Activated gamma-delta T cell treated with anti-CD3 and anti-CD28 coated beads, Interleukin-2, amount 50 U/mL, for 16 hours (primary cell): ENCODE measurements around the gene PPM1G.
"Not testable (repeated sequence)": the region's sequence is repeated elsewhere in the genome, so short reads cannot be mapped to it uniquely, and the experiment has no call there.

ENCODE experiments used
- DNase-seq: peaks from one replicate; pipeline ENCODE4 v3.0.0-alpha.2; 2020; ENCODE audit warnings: low read depth

PPM1G gene, protein sequence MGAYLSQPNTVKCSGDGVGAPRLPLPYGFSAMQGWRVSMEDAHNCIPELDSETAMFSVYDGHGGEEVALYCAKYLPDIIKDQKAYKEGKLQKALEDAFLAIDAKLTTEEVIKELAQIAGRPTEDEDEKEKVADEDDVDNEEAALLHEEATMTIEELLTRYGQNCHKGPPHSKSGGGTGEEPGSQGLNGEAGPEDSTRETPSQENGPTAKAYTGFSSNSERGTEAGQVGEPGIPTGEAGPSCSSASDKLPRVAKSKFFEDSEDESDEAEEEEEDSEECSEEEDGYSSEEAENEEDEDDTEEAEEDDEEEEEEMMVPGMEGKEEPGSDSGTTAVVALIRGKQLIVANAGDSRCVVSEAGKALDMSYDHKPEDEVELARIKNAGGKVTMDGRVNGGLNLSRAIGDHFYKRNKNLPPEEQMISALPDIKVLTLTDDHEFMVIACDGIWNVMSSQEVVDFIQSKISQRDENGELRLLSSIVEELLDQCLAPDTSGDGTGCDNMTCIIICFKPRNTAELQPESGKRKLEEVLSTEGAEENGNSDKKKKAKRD

DNA sequence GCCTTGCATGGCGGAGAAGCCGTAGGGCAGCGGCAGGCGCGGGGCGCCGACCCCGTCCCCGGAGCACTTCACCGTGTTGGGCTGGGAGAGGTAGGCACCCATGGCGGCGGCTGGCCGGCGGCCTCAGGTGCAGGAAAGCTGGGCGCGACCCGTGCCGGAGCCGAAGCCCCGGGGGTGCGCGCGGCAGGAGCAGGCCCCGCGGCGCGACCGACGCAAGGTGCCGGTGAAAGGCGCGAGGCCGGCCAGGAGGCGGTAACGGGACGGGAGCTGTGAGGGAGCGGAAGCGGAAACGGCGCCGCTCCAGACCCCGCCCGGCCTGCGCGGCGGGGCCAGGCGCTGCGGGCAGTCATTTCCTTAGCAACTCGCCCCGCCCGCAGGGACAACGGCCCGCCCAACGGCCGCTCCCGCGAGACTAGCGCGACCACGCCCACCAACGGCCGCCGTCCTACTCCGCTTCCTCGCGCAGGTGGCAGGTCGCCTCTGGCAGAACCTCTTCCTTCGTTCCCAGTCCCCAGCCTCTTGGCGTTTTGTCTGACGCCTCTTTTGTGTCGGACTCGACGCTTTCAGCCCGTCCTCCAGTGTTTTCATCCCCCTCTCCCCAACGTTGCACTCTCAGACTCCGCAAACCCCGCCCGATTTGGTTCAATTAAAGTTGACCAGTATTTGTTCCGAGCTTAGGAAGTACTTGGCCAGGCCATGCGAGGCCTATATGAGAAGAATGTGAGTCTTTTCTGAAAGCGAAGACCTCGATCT lies at the start of gene PPM1G:
Gene PPM1G (minus strand): TSS at position 271 of the 753 bp plus-strand sequence. CDS start 169 bp downstream, at position 102.
- DNase-seq, result peak; percentile 96

DNA sequence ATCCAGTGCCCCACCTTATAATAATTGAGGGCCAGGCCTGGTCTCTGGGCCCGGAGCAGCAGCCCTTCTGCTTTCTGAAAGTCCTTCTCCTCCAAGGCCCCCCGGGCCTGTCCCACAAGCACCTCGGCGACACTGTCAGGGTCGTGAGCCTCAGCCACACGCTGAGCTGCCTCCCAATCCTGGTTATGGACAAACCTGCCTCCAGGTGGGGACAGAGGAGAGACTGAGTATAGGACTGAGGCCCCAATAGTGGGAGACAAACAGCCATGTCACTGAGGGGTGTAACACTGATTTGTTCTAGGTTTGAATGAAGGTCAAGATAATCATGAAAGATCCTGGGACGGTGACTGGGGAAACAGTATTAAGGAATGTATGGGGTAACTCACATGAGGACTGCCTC lies 44.6 kb upstream of the PPM1G start:
- no peak for DNase-seq

DNA sequence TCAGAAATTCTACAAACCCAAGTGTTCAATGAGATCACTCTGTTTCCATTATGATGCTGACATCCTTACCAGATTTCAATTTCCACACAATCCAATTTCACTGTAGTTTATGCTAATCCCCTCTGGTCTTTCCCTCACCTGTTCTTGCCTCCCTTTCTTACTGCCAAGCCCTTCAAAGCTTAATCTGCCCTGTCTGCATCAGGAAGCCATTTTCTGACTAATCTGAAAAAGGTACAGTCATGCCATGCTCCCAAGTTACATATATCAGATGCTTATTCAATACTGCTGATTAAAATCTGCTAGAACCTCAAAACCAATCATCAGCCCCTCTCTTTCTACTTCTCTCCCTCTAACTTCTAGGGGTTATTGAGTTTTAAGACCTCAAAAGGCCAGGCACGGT lies 41.7 kb upstream of the PPM1G start:
- no peak for DNase-seq

DNA sequence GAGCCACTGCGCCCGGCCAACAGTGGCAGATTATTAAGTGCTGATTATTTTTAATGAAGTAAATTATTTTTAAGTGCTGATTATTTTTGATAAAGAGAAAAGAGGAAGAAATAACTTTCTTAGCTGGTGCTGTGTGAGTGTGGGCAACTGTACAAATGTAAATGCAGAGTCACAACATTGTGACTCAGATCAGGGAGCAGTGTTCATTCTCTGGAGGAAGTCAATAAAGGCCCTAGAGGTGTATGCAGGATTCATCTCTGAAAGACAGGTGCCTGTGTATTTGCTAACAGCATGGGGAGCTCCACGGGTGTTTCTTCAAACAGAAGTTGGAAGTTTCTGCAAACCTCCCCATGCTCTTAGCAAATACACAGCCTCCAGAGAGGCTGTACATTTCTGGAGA lies 39.0 kb upstream of the PPM1G start:
- no peak for DNase-seq

DNA sequence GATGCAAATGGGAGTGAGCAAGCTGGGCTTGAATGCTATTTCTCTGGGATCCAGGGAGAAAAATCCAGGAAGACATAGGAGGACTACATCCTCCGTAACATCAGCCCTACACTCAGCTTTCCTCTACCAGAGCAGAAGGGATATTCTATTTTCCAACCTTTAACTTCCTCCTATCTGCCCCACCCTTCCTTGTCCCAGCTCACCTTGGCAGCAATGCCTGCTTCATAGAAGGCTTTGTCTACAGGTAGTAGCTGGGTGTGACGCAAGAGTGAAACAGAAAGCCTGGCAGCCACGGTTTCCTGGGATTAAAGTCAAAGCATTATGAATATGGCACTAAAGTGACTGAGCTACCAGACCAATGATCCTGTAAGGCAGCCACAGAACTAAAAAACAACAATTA lies 36.7 kb upstream of the PPM1G start:
- DNase-seq, result no peak

DNA sequence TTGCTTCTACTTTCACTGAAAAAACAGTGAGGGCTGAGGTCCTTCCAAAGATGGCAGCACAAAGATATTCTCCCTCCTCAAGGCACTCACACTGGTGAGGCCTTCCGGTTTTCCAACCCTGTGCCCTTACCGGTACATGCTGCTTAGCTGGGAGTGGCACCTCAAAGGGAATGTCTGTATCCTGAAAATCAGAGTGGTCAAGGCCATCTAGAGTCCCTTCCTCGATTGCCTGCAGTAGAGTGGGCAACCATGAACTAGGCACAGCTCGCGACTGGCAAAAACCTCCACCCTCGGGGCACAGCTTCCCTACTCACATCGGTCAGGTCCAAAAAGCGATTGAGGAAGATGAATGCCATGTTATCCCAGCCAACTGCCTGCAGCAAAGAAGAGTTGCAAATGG lies 36.2 kb upstream of the PPM1G start:
- no peak for DNase-seq

DNA sequence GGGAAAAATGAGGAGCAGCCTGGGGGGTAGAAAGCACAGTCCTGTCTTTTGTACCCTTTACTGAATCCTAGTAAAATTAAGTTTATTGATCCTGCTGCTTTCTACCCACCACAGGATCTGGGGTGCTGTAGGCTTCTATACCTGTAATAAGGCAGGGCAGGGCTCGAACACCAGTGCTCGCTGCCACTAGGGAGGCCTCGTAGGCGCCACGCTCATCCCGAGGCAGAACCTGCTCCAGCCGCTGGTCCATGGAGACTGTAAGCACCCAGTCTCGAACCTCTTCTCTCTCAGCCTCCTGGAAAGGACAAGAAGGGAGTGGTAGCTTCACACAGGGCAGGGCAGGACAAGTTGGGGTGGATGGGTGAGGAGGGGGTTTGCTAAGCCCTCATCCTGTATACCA lies 35.8 kb upstream of the PPM1G start:
- DNase-seq, result no peak

DNA sequence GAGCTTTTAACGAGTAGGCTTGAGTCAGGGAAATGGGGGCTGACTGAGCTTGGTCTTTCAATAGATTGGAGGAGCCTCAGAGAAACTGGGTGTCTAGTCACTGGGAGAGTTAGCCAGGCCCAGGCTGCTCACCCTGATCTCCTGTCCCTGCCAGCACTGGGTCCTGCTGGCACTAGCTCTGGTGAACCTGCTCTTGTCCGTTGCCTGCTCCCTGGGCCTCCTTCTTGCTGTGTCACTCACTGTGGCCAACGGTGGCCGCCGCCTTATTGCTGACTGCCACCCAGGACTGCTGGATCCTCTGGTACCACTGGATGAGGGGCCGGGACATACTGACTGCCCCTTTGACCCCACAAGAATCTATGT lies 33.5 kb upstream of the PPM1G start:
- no peak for DNase-seq

DNA sequence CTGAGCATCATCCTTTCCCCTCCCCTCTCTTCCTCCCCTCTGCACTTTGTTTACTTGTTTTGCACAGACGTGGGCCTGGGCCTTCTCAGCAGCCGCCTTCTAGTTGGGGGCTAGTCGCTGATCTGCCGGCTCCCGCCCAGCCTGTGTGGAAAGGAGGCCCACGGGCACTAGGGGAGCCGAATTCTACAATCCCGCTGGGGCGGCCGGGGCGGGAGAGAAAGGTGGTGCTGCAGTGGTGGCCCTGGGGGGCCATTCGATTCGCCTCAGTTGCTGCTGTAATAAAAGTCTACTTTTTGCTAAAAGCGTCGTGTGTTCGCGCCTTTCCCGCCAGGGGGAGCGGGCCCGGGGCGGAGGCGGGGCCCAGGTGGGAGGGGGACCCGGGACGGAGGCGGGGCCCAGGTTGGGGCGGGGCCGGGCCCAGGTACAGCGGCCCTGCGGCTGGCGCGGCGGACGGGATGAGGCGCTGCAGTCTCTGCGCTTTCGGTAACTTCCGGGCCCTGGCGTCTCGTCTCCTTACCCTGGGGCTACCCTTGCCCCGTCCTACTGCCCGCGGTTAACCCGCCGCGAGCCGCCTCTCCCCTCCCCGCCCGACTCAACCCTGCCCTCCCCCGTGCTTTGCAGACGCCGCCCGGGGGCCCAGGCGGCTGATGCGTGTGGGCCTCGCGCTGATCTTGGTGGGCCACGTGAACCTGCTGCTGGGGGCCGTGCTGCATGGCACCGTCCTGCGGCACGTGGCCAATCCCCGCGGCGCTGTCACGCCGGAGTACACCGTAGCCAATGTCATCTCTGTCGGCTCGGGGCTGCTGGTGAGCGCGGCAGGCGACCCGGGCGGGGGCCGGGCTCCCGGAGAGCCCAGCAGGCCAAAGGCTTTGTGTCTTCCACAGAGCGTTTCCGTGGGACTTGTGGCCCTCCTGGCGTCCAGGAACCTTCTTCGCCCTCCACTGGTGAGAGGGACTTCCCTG lies 32.8 kb upstream of the PPM1G start, which contains the start of gene KRTCAP3:
Gene KRTCAP3 (plus strand): TSS at position 424 of the 962 bp plus-strand sequence. CDS start 32 bp downstream, at position 456.
- DNase-seq, result peak; percentile 24

DNA sequence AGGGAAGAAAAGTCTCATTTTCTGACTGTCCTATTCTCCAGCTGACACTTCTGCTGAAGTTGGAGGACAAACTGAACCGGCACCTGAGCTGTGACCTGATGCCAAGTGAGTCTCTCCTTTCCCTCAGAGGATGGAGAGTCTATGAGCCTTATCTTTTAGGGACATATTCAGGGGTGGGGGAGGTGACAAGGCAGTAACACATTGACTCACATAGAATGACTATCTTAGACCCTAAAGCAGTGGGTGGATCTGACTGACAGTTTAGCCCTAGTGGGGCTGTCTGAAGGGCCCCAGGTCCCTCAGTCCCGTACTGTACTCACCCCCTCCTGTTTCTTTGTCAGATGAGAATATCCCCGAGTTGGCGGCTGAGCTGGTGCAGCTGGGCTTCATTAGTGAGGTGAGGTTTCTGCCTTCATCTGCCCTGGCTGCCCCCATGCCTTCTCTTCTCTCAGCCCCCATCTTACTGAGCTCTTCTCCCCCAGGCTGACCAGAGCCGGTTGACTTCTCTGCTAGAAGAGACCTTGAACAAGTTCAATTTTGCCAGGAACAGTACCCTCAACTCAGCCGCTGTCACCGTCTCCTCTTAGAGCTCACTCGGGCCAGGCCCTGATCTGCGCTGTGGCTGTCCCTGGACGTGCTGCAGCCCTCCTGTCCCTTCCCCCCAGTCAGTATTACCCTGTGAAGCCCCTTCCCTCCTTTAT lies 32.0 kb upstream of the PPM1G start:
- no peak for DNase-seq

DNA sequence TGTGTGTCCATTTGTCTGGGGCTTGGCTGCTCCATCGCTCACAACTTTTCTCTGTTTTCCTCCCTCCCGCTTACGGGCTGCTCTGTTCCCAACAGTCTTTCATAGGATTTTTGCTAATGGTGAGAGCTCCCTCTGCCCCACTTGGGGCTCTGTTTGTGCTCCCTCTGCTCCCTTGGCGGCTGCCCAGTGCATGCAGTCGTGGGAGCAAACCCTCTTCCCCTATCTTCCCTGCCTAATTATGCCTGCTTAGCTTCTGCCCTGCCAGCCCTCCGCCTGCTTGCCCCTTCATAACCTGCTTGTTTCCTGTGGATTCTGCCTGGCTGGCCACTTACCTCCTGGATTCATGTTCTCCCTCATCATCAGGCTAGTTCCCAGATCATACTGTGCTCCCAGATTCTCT lies 26.2 kb upstream of the PPM1G start:
- DNase-seq, result no peak

DNA sequence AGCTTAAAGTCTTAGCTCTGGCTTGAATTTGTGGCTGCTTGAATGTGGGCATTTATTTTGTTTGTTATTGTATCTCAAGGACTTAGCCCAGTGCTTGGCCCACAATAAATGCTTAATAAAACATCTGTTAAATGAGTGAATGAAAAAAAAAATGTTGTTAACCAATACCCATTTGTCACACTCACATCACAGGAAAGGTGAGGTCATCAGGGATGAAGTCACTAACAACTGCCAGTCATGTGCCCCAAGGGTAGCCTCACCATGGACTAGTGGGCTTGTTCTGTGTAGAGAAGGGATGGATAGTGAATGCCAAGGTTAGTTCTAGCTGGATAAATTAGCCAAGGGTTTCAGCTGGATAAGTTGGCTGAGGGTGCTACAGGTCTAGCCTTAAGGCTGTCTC lies 22.0 kb upstream of the PPM1G start:
- DNase-seq, result no peak

DNA sequence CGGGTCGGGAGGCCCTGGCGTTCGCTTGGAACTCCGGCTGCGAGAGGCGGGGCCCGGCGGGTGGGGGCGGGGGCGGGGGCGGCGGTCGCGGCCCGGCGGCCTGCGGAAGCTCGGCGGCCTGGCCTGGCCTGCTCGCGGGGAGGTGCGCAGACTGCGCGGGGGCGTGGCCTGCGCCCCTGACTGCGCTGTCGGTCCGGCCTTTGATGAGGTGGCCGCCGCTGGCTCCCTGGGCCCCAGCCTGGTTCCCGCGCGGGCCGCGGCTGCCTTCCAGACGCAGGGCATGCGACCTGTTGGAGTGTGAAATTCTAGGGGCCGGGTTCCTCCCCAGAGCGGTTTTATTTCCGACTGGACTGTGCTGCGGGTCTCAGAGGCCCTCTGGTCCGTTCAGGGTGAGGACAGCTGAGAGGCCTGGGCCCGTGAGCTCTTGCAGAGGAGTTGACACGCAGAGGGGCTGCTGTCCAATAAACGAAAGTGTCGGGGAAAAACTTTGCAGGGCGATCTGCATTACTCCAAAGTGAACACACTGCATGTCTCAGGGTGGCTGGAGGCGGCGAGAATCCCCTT lies 19.7 kb upstream of the PPM1G start:
- DNase-seq, result peak; percentile 53

DNA sequence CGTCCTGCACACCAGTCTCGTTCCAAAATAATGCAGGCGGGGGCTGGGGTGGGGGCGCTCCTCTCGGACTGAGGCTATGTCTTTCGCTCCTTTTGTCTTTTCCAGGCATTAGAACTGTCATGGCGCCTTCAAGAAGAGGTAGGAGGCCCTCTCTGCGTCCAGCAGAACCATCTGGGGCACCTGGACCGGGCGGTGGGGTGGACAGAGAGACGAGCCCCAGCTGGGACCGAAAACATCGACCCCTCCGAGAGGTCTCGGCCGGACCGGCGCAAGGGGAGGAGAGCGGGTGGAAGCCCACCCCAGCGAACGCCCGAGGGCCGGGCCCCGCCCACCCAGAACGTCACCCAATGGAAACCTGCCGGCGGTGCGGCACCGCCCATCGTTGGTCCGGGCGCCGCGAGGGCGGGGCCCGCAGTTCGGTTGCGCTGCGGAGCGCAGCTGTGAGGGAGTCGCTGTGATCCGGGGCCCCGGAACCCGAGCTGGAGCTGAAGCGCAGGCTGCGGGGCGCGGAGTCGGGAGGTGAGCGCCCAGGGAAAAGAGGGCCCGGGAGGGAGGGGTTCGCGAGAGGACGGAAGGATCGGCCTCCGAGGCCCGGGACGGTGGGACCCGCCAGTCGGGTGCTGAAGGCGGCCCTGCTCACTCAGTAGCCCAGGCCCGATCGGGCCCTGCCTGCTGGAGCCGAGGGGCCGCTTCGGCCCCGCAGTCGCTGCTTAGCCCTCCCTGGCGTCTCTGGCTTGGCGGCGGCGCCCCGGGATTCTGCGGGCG lies 19.0 kb upstream of the PPM1G start, which contains the start of gene NRBP1:
Gene NRBP1 (plus strand): TSS at position 419 of the 765 bp plus-strand sequence. CDS start 4,643 bp downstream, outside the sequence.
- peak; percentile 87 for DNase-seq

DNA sequence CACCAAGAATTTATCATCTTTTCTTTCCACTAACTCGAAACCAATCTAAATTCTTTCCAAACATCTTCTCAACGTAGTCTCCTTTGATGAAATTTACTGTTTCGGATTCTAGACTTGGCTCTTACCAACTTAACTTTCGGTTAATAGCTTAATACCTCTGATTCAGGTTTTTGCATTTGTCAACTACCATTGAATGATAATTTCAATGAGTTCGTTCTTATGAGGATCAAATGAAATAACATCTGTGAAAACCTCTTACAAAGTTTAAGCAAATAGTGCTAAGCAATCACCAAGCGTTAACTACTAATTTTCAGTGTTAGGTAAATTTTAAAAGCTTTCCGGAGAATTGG lies 18.4 kb upstream of the PPM1G start:
- no peak for DNase-seq

DNA sequence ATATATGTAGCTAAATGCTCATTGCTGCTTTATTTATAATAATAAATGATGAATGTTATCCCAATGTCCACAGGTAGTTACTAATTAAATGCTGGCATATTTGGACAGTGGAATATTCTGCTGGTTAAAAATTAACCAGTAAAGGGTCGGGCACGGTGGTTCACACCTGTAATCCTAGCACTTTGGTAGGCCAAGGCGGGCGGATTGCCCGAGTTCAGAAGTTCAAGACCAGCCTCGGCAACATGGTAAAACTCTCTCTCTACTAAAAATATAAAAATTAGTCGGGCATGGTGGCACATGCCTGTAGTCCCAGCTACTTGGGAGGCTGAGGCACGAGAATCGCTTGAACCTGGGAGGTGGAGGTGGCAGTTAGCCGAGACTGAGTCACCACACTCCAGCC lies 15.6 kb upstream of the PPM1G start:
- not testable (repeated sequence) for DNase-seq

DNA sequence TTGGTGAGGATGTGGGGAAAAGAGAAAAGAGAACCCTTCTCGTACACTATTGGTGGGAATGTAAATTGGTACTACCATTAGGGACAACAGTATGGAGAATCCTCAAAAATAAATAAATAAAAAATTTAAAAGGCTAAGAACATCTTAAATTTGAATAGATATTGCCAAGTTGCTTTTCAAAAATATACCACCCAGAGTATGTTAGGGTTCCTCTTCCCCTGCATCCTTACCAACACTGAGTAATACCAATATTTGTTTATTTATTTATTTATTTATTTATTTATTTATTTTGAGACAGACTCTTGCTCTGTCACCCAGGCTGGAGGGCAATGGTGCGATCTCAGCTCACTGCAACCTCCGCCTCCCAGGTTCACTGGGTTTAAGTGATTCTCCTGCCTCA lies 13.6 kb upstream of the PPM1G start:
- no peak for DNase-seq

DNA sequence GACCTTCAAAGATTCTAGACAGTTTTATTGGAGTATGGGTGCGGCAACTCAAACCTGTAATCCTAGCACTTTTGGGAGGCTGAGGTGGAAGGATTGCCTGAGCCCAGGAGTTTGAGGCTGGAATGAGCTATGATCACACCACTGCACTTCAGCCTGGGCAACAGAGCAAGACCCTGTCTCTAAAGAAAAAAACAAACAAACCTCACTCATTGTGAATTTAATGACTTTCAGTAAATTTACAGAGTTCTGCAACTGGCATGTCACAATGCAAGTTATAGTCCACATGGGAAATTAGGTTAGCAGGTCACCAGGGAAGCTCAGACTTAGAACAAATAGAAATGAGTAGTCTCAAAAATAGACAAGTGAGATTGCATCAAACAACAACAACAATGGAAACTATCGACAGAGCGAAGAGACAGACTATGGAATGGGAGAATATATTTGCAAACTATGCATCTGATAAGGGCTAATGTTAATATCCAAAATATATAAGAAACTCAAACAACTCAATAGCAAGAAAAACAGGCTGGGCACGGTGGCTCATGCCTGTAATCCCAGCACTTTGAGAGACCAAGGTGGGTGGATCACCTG lies 12.4 kb upstream of the PPM1G start:
- no peak for DNase-seq

DNA sequence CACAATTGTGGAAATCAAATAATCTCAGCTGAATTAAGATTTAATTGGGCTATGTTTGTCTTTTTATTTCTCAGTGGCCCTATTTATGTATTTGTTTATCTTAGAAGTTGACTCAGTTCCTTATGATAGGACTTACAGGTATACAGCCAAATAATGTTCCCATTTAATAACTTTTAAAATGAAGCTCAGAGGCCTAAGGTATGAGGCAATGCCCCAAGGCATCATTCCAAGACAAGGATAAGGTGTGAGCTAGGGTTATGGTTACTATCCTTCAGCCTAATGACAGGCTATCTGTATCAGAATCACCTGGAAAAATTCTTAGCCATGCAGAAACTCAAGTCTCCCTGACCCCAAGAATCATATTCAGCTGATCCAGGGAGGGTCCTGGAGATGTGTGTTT lies 11.6 kb upstream of the PPM1G start:
- no peak for DNase-seq

DNA sequence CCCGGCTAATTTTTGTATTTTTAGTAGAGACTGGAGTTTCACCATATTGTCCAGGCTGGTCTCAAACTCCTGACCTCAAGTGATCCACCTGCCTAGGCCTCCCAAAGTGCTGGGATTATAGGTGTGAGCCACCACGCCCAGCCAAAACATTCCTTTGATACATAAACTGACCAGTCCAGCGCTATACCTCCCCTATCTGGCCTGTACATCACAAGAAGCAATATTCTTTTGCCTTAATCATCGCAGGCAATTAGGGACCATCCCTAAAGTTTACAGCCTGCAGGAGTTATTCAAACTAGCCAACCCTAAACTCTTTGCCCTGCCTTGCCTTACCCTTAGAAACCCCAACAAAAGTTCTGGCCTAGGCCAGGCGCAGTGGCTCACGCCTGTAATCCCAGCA lies 6.8 kb upstream of the PPM1G start:
- DNase-seq, result no peak
